Nucleus accumbens (tissue), 56 donors: ENCODE results near the gene PROM1.

Source experiments
- DNase-seq, 56 donors: peaks; one replicate each; lab custom pipeline; 2025; lab: John Stamatoyannopoulos, UW

PROM1 gene

DNA sequence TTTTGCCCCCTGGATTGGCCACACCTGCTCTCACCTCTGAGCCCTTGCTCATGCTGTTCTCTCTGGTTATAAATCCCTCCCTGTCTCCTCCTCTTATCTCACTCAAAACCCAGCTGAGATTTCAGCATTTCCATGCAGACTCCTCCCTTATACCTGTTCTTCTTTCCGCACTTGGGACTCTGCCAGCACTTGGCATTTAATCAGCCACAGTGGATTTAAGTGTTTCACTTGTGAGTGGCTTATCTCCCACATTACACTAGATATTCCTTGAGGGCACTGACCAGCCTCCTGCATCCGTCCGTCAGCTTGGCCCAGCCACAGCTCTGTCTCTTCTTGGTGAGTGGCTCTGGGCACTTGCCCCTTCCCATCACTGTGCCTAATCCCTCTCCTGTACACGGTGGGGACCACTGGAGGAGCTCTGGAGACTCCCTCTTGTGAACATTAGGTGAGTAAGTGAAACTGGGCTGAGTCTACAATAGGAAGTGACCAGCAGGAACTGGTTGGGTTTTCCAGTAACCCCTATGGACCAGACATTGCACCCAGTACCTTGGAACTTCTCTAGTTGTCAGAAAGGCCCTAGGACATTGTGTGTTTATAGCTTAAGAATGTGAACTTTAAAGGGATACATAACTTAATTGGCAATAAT lies 165.2 kb downstream of the PROM1 start:
- no peak for DNase-seq
